NCI-H2227 treated with DMSO at 0.1 percent for 48 hours (cell line): Measurements from ENCODE around the gene SND1.

ENCODE experiments used
- DNase-seq: peaks from one replicate; lab custom pipeline; 2025; lab: John Stamatoyannopoulos, UW

SND1 gene

DNA sequence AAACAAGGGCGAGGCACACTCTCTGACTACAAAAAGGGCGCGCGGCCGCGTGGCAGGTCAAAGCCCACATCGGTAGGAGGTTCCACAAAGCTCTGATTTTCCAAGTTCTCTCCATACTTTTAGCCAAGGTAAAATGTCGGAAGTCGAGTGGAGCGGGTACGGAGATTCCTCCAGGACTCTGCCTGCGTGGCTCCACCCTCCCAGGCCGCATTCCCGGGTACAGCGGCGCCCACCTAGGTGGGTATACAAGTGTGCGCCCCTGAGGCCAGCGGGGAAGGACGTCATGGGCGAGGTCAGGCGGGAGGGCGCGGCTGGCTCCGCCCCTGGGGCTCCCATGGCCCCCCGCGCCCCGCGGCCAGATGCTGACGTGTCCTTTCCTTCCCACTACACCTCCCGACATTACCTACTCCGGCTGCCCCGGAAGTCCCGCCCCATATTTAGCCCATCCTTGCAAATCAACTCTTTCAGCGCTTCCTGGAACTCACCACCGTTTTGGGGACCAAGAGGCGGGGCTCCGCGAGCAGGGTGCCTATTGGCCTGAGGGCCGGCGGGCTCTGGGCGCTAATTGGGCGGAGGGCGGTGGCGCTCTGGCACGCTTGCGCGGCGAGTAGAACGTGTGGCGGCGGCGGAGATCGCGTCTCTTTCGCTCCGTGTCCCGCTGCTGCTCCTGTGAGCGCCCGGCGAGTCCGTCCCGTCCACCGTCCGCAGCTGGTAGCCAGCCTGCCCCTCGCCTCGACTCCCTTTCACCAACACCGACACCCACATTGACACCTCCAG, at the start of gene SND1:
TSS of gene SND1 (plus strand) at position 639 of the 777 bp plus-strand sequence. CDS start 180 bp downstream, outside the sequence.
- peak; percentile 99 for DNase-seq

DNA sequence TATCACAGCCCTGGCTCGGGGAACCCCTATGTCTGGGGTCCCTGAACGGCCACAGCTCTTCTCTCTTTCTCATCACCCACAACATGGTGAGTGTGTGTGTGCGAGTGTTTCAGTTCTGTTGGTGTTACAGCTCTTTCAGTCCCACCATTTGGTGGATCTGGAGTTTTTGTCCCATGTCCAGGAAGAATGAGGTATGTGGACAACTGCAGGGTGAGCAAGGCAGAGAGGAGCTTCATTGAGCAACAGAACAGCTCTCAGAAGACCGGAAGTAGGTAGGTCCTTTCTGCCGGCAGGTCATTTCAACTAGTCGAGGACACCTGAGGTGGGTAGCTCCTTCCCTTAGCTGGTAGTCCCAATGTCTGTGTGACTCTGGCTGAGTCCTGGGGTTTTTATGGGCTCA, 43.5 kb upstream of the SND1 start:
- DNase-seq: no peak

DNA sequence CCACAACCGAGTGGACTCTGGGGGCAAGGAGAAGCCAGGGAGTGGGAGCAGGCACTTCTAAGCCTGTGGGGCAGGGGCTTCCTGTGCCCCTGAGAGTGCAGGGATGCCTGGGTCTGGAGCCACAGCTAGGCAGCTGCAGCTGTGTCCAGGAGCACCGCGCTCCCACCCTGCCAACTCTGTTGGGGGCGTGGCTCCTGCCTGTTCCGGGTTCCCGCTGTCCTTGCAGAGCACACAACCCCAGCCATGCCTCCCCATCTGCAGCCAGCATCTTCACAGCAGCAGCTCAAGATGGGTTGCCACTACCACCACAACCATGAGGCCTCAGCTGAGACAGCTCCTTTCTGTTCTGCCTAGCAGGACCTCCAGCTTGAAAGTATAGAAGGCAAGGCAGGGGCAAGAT, 42.7 kb upstream of the SND1 start:
- DNase-seq: no peak

DNA sequence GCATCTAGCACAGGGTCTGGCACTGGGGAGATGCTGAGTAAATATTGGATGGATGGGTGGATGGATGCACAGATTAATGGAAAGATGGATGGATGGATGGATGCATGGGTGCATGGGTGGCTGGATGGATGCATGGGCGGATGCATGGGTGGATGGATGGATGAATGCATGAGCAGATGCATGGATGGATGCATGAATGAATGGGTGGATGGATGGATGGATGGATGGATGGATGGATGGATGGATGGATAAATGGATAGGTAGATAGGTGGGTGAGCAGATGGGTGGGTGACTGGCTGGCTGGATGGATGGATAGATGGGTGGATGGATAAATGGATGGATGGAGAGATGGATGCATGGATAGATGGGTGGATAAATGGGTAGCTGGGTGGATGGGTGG, 39.7 kb upstream of the SND1 start:
- DNase-seq: no peak

DNA sequence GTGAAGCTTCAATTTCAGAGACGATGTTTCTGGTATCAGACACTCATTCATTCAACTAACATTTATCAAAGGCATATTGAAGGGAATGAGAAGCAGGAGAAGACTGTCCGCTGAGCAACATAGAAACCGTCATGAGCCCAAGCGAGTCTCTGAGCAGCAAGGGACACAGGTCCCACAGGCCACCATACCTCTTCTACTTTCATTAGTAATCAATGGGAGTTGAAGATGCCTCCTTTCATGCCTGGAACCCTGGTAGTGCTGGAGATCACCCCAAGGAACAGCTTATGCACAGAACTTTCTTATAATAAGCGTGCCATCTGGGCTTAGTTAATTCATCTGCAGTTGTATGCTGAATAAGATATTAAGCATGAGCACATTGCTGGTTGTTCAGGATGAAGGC, 35.3 kb upstream of the SND1 start:
- DNase-seq: no peak

DNA sequence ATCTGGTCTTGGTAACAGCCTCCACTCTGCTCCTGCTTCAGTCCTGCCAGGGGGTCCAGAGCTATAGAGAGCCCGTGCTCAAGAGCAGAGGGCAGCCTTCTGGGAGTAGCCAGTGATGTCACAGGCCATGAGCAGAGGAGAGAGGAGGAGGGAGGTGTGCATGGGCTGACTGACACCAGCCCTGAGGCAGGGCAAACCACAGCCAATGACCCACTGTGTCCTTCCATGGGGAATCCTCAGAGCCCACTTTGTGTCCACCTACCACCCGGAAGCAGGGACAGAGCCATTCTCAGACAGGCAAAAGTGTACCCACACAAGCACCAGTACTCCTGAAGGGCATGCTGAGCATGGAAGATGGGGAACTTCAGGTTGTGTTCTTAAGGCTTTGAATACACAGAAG, 34.0 kb upstream of the SND1 start, which contains the start of gene PAX4:
TSS of gene PAX4 (minus strand) at position 101 of the 400 bp plus-strand sequence. CDS start 2,214 bp downstream, outside the sequence.
- no peak for DNase-seq

DNA sequence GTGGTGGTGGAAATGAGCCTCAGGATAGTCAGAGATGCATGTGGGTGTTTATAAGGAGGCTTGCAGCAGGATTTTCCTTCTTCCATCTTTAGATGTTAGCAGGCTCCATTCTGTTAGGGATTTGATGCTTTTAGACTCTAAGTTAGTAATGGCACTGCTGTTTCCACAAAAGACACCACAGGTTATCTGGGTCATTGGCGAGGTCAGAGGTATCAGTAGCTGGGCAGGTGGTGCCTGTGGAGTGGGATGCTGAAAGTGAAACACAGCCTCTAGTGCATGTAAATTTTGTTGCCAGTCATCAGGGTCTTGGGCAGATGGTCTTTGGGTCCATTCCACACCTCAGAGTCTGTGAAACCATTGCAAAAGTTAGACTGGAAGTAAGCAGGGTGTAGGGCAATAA, 33.2 kb upstream of the SND1 start:
- no peak for DNase-seq

DNA sequence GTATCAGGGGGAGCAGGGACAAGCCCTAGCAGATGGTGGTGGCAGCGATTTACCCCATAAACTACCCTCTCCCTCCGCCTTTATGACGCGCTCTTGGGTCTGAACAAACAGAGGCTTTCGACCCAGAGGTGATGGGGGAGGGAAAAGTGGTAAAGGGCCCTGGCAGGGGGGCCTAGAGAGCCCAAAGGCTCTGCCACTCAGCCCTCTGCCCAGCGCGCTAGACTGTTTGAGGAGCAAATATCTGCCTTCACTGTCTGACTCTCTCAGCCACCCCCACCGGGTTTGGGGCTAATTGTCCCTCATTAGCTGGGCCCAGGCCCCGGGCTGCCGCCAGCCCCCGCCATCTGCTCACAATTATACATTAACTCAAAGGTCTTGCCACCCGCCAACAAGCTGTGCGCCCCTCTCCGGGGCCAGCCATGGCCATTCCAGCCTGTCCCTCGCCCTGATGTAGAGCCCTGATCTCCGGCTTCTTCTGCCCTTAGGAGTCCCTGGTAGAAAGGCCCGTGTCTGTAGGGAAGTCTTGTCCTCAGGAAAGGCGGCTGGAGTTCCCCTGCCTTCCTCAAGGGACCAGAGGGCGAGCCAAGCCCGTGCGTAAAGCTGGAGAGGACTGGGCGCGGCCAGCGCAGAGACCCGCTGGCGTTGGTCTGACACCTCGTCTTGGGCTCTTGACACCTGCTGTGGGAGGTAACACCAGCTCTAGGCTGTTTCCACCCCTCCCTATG, 32.2 kb upstream of the SND1 start:
- DNase-seq: no peak

DNA sequence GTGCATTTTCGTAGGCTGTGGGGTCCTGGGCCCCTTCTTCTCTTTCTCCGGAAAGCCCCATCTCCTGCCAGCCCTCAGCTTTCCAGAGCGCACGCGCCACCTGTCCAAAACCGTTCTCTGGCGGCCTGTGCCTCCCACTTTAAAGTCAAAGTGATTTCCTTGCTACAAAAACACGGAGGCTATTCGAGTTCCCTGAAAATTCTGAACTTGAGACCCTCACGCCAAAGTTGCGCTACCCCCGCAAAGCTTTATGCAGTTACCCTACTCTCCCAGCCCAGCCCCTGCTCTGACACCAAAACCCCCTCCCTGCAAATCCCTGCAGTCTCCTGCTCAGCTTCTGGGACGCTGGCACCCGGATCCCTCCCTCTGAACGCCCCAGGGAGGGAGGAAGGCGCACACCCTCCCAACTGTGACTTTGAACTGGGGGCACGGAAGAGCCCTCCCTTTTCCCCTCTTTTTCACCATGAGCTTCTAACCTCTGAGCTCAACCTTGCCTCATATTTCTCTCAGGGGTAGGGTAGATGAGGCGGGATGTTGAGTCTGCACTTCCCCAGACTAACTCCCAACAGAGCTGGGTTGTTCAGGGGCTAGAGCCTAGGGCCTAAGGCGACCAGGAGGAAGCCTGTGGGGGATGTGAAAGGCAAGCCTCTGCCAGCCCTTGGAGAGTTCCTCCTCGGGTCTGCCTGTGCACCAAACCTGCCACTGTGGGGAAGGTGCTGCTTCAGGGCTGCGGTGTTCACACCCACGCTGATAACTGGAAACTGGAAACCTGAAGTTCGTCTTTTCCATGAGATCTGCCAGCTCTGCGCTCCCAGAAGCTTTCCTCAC, 31.4 kb upstream of the SND1 start:
- no peak for DNase-seq

DNA sequence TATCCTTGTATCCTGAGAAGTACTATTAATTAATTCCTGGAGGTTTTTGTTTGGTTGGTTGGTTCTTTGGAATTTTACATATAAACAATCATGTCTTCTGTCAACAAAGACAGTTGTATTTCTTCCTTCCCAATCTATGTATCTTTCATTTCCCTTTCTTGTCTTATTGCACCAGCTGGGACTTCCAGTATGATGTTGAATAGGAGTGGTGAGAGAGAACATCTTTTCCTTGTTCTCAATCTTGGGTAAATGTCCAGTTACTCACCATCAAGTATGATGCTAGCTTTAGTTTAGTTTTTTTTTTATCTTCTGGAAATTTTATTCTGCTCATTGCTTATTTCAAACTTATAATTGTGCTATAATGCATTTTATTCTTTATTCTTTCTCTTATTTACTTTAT, 26.7 kb upstream of the SND1 start:
- DNase-seq: no peak

DNA sequence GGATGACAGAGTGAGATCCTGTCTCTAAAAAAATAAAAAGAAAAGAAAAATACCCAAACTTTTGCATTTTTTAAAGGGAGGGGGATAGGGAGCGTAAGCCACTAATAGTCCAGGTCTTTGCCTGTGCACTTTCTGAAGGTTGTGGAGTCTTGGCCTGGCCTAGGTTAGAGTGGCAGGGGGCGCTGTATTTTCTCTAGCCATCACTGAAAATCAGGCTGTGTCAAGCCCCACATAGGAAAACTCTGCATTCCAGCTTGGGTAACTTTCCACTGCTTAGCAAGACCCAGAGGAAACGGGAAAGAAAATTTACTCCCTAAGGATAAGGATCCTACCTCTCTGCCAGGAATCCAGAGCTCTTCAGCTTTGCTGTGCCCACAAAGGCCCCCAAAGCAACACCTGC, 23.5 kb upstream of the SND1 start:
- DNase-seq: no peak

DNA sequence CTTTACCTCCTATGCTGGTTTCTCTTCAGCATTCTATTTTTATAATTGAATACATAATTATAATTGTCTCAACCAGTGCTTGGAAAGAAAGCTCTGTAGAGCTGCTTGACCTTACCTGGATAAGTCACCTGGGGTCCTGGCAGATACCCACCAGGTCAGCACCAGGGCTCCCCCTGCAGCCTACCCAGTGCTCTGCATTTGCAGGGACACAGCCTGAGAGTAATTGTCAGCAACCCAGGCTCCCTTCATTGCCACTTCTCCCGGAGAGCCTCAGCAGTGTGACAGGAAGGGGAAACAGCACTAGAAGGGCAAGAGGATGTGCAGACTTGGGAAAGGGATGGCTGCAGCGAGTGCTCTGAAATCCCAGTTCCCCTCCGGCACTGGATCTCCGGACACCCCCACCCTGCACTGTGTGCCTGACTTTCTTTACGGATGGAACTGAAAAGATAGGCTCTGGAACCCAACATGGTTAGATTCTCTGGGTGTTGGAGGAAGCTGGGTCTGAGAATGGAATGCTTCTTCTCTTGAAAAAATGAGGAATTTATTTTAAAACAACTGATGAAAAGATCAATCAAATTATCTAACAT, 22.6 kb upstream of the SND1 start:
- no peak for DNase-seq

DNA sequence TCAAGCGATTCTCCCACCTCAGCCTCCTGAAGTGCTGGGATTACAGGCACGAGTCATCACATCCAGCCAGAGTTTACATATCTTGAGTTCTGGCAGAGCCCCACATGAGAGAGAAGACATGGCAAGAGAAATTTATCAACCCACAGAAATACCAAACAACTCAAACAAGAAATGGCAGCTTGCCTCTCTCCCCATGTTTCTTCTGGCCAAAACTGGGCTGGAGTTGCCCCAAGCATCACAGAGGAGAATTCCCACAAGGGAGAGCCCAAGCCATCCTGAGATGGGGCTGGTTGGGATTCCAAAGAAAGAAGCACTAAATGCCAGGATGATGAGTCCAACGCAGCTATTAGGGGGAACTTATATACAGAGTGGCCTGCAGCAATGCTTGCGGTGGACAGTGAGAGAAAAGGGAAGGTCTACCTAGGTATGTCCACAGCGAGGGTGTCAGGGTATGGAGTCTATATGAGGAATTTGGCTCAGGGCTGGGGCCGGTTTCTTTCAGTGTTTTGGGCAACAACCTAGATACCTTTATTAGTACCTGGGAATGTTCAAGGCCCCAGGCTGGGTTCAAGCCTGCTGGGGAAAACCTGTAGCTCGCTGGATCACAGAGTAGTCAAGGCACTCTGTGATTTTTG, 19.6 kb upstream of the SND1 start:
- DNase-seq: no peak

DNA sequence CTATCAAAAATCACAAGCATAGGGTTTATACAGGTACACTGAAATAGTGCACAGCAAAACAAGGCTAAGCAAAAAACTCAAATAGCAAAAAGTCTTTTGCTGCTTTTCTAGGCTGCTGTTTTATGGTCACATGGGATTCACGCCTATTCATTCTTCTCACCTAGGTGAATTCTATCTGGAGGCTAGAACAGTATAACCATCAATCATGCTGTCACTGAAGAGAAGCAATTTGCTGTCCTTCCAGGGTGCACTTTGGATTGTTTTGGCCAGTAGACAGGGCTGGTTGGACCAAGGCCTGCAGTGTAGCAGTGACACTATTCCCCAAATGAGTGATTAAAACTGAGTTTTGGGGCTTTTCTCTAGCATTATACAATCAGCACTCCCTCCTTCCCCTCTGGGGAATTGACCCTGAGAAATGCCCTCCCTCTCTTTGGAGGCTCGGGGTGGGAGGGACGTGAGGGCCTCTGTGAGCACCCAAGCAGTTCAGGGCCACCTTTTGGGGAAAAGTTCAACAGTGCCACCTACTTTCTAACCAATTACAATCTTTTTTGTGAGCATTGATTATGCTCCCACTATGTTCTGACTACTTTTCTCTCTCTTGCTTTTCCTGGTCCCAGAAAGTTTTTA, 16.2 kb upstream of the SND1 start:
- DNase-seq: peak; percentile 26

DNA sequence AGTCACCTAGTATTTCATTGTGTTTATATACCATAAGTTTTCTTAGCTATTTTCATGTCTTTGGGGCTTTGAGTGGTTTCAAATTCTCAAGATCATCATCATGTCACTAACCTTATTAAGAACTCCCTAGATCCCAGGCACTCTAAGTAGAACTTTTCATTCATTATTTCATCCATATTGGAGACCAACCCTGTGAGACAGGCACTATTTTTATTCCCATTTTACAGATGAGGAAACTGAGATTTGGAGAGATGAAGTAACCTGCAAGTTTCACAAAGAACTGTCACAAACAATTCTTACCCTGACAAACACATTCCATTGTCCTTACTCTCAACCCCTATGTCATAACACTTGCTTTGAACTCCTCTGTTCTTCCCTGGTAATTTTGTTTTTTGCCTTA, 13.8 kb upstream of the SND1 start:
- no peak for DNase-seq

DNA sequence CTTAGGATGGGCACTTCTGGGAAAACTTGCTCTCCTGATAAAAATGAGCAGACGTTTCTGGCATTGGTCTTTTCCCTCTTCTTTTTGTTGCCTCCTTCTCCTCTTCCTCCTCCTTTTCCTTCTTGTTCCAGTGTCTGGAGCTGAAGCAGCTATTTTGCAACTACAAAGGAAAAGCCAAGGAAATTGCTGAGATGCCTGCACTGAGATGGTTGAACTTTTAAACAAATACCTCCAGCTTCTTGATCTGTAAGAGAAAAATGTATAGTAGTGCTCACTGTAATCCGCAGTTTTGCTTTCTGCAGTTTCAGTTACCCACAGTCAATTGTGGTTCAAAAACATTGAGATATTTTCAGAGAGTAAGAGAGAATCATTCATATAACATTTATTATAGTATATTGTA, 7.5 kb upstream of the SND1 start:
- no peak for DNase-seq

DNA sequence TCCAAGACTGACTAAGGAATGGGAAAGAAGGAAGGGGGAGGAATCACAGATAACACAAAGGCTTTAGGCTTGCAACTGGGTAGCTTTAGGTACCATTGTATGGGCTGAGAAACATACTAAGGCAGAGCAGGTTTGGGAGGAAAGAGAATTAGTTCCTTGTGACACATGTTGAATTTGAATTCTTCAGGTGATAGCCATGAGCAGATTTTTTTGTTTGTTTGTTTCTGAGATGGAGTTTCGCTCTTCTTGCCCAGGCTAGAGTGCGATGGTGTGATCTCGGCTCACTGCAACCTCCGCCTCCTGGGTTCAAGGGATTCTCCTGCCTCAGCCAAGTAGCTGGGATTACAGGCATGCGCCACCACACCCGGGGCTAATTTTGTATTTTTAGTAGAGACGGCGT, 4.4 kb upstream of the SND1 start:
- no peak for DNase-seq

DNA sequence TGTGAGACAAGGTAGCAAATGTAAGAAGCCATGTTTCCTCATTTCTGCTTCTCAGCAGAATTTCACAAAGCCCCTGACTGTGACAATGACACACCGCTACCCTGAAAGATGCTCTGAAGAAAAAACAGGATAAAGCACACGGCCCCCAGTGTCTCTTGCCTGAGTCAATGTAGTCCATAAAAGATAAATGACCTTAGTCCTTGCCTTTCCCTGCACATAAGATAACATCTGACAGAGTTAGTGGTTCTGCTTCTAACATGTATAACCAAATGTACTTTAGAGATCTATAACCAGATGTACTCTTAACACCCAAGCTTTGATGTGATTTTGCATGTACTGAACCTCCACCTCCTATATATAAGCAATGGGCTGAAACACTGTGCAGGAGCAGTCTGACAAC, 3.0 kb upstream of the SND1 start:
- DNase-seq: no peak

DNA sequence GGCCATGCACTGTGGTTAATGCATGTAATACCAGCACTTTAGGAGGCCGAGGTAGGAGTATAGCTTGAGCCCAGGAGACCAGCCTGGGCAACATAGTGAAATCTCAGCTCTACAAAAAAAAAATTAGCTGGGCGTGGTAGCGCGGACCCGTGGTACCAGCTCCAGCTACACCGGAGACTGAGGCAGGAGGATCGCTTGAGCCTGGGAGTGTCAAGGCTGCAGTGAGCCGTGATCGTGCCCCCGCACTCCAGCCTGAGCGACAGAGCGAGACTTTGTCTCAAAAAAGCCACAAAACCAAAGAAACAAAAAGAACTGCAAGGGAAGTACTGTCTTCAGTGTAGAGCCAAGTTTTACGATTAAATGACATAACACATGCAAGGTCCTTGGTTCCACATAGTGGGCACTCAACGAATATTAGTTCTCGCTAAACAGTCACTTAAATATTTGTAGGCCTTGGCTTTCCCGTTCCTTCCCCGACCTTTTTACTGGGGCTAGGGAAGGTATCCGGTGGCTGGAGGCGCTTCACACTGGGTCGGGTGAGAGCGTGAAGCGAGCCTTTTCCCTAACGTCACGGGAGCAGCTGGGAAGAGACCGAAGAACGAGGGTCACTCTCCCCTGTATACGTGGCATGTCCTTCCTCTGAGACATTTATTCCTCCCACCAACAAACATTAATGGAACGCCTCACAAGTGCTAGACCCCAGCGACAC, 993 bp upstream of the SND1 start:
- DNase-seq: peak; percentile 81
